GM23338 (cell line): ENCODE data around the gene CPLX1. TPM values are rescaled to one million over a fixed set of nuclear protein-coding genes. Genes with fewer than 3 reads are reported as not detected.

ENCODE experiments used
- ATAC-seq: fragments of 200-7000 bp; cut with Tn5 transposase; 3 replicates; pipeline ENCODE4 v1.9.1; 2020
- DNase-seq: peaks from one replicate; pipeline ENCODE4 v3.0.0-alpha.2; 2015; ENCODE audit warnings: low spot score
- H2AFZ ChIP-seq: fragments of 200-600 bp; sonication (generic); 2 replicates; pipeline ENCODE4 v1.8.0; 2016; ENCODE audit warnings: antibody characterized with exemption, mild to moderate bottlenecking, moderate library complexity
- H3F3A ChIP-seq: fragments of 200-600 bp; sonication (generic); replicated peaks from 2 replicates; pipeline ENCODE4 v1.8.0; 2017; ENCODE audit warnings: antibody characterized with exemption, mixed run types, low read depth
- H3K27ac ChIP-seq: fragments of 200-600 bp; sonication (generic); 2 replicates; pipeline ENCODE4 v1.6.1; 2016; ENCODE audit warnings: low read depth
- H3K27me3 ChIP-seq: fragments of 200-600 bp; sonication (generic); 2 replicates; pipeline ENCODE4 v1.8.0; 2016; ENCODE audit warnings: mild to moderate bottlenecking, mixed run types, moderate library complexity; ENCODE audit not compliant: insufficient read depth
- H3K36me3 ChIP-seq: fragments of 200-600 bp; sonication (generic); 2 replicates; pipeline ENCODE4 v1.8.0; 2016; ENCODE audit warnings: mild to moderate bottlenecking; ENCODE audit not compliant: insufficient read depth
- H3K4me1 ChIP-seq: fragments of 200-600 bp; sonication (generic); 2 replicates; pipeline ENCODE4 v1.8.0; 2016; ENCODE audit warnings: mild to moderate bottlenecking, moderate library complexity; ENCODE audit not compliant: insufficient read depth
- H3K4me2 ChIP-seq: fragments of 200-600 bp; sonication (generic); 2 replicates; pipeline ENCODE4 v1.7.1; 2017; ENCODE audit warnings: mixed run types
- H3K4me3 ChIP-seq: fragments of 200-600 bp; sonication (generic); 2 replicates; pipeline ENCODE4 v1.6.1; 2016; ENCODE audit warnings: mixed run types
- H3K79me2 ChIP-seq: fragments of 200-600 bp; sonication (generic); replicated peaks from 2 replicates; pipeline ENCODE4 v1.8.0; 2017; ENCODE audit warnings: mild to moderate bottlenecking; ENCODE audit not compliant: insufficient read depth
- H3K9me2 ChIP-seq: fragments of 200-600 bp; sonication (generic); 2 replicates; pipeline ENCODE4 v1.8.0; 2017; ENCODE audit not compliant: insufficient read depth
- H4K20me1 ChIP-seq: fragments of 200-600 bp; sonication (generic); replicated peaks from 2 replicates; pipeline ENCODE4 v1.8.0; 2017; ENCODE audit warnings: mild to moderate bottlenecking; ENCODE audit not compliant: insufficient read depth
- H3K27ac Mint-ChIP-seq: 2 replicates; pipeline ENCODE4 v1.8.0; 2020; ENCODE audit warnings: inconsistent platforms, mild to moderate bottlenecking, moderate library complexity, mixed read lengths
- H3K27me3 Mint-ChIP-seq: 3 replicates; pipeline ENCODE4 v1.8.0; 2022; ENCODE audit warnings: low read depth, mild to moderate bottlenecking, moderate library complexity, mixed read lengths, inconsistent platforms; ENCODE audit not compliant: insufficient read depth, poor library complexity
- H3K36me3 Mint-ChIP-seq: 3 replicates; pipeline ENCODE4 v1.8.0; 2021; ENCODE audit warnings: low read depth, mild to moderate bottlenecking, inconsistent platforms, moderate library complexity, mixed read lengths
- H3K4me1 Mint-ChIP-seq: 3 replicates; pipeline ENCODE4 v1.8.0; 2020; ENCODE audit warnings: mild to moderate bottlenecking, inconsistent platforms, mixed read lengths
- H3K4me3 Mint-ChIP-seq: 3 replicates; pipeline ENCODE4 v1.8.0; 2021; ENCODE audit warnings: moderate library complexity, mild to moderate bottlenecking, inconsistent platforms, mixed read lengths
- H3K9me3 Mint-ChIP-seq: 3 replicates; pipeline ENCODE4 v1.8.0; 2020; ENCODE audit warnings: moderate library complexity, mild to moderate bottlenecking, inconsistent platforms, mixed read lengths
- CREB1 ChIP-seq: fragments of 250-450 bp; sonication (Bioruptor Pico); IDR thresholded peaks from 2 replicates; pipeline ENCODE4 v1.5.0; 2020; ENCODE audit warnings: low read depth, mild to moderate bottlenecking, moderate library complexity
- ETS1 ChIP-seq: IDR thresholded peaks from 2 replicates; pipeline ENCODE4 v1.6.1; 2016; ENCODE audit warnings: antibody characterized with exemption
- EZH2 ChIP-seq: fragments of 200-600 bp; sonication (generic); IDR thresholded peaks from one replicate; pipeline ENCODE4 v1.8.0; 2017; ENCODE audit warnings: antibody characterized with exemption, mild to moderate bottlenecking, low read depth; ENCODE audit not compliant: unreplicated experiment
- EZH2phosphoT487 ChIP-seq: fragments of 200-600 bp; sonication (generic); IDR thresholded peaks from one replicate; pipeline ENCODE4 v1.8.1; 2018; ENCODE audit warnings: antibody characterized with exemption; ENCODE audit not compliant: unreplicated experiment
- NANOG ChIP-seq: IDR thresholded peaks from 2 replicates; pipeline ENCODE4 v1.6.1; 2016; ENCODE audit warnings: antibody characterized with exemption, borderline replicate concordance
- POLR2AphosphoS5 ChIP-seq: IDR thresholded peaks from 2 replicates; pipeline ENCODE4 v1.6.1; 2016; ENCODE audit warnings: antibody characterized with exemption, low read depth
- ZNF462 ChIP-seq: fragments of 250-450 bp; sonication (Bioruptor Pico); IDR thresholded peaks from 2 replicates; pipeline ENCODE4 v1.5.0; 2020; ENCODE audit warnings: mild to moderate bottlenecking, moderate library complexity
- polyA plus RNA-seq: library from polyadenylated mRNA; unstranded; fragments of >200 nt; fragmentation: Nextera tagmentation; extraction: Ambion mirVana; gene quantifications from 2 replicates; pipeline ENCODE4 v1.2.1, GENCODE V29; 2016
- total RNA-seq: library from RNA; depleted of rRNA; stranded (reverse); fragments of >200 nt; shearing (Covaris generic); gene quantifications from 2 replicates; pipeline ENCODE4 v1.2.3, GENCODE V29; 2014

The CPLX1 gene
- total and polyA plus RNA-seq, 2 experiments from 2014 or later = 0.86 to 0.97 TPM

- TF ChIP-seq ZNF462 (CRISPR knock-in tag) = no peak
- no peak for TF ChIP-seq CREB1 (CRISPR knock-in tag)
- no peak for TF ChIP-seq POLR2AphosphoS5
Measured at GRCh38 chr4:749698-750666, 75.9 kb downstream of the CPLX1 start (continued).

GRCh38 chr4:748461-748860, 77.5 kb downstream of the CPLX1 start:
- H3K27me3 ChIP-seq = no peaks in the 10 kb centered on the region
- peaks cover 14% of the 10 kb centered on the region for H4K20me1 ChIP-seq
- H3K27ac ChIP-seq = no peak overlapping the region
- no peak overlapping the region for H3K4me2 ChIP-seq
- ATAC-seq = no peak
- peaks cover 38% of the 10 kb centered on the region for H3K79me2 ChIP-seq
- H3K9me2 ChIP-seq = no peaks in the 10 kb centered on the region
- no peak for DNase-seq
- Mint-ChIP-seq H3K4me3 (no peak overlapping the region), H3K27ac (no peak overlapping the region), H3K9me3 (peaks cover 15% of the 10 kb centered on the region), H3K36me3 (peaks cover 57% of the 10 kb centered on the region), H3K4me1 (no peaks in the 10 kb centered on the region; the same call in 2 of the 3 replicates), H3K27me3 (peaks cover 3% of the 10 kb centered on the region)
- 0 out of 2 replicates have a peak, but pooled peaks cover 3% of the 10 kb centered on the region for H3K36me3 ChIP-seq
- no peaks in the 10 kb centered on the region for H3K4me1 ChIP-seq
- no peak overlapping the region for H3K4me3 ChIP-seq
- TF ChIP-seq ETS1 (no peak), EZH2phosphoT487 (no peak), NANOG (no peak), EZH2 (no peak)
- H2AFZ ChIP-seq = no peak overlapping the region
- no peaks in the 10 kb centered on the region; the same call in 1 of the 2 replicates for H3F3A ChIP-seq
